Colon (tissue), 2 donors: Measurements from ENCODE around the gene FAM3B.
"Not testable (repeated sequence)": the region's sequence is repeated elsewhere in the genome, so short reads cannot be mapped to it uniquely, and the experiment has no call there.

Experiments
- FAIRE-seq: peaks from 2 replicates; lab custom pipeline; 2012; peaks lifted over from hg19 to GRCh38; lab: Jason Lieb, UNC
- donor health status: control.
- donor health status: control.

Gene FAM3B

GRCh38 chr21:41350436-41351155, 34.0 kb downstream of the FAM3B start:
- no peak for FAIRE-seq

- no peak for FAIRE-seq
Observed at GRCh38 chr21:41357546-41357945, 40.9 kb downstream of the FAM3B start.

GRCh38 chr21:41358193-41359166, 41.9 kb downstream of the FAM3B start:
- FAIRE-seq, result no peak

GRCh38 chr21:41359286-41359685, 42.7 kb downstream of the FAM3B start:
- no peak for FAIRE-seq

GRCh38 chr21:41359754-41360071, 43.1 kb downstream of the FAM3B start:
- not testable (repeated sequence) for FAIRE-seq

- FAIRE-seq, result no peak
Observed at GRCh38 chr21:41360072-41360821, 43.6 kb downstream of the FAM3B start.

GRCh38 chr21:41361053-41361785, 44.6 kb downstream of the FAM3B start:
- no peak for FAIRE-seq

- FAIRE-seq, result no peak
Observed at GRCh38 chr21:41361786-41362604, 45.4 kb downstream of the FAM3B start, which contains the start of gene MX2. Gene MX2 (plus strand): TSS chr21:41362027. CDS start chr21:41376907, 14,880 bp downstream.

GRCh38 chr21:41362605-41363369, 46.2 kb downstream of the FAM3B start:
- no peak for FAIRE-seq

GRCh38 chr21:41363370-41364270, 47.0 kb downstream of the FAM3B start:
- no peak for FAIRE-seq

GRCh38 chr21:41364308-41364707, 47.7 kb downstream of the FAM3B start:
- FAIRE-seq, result no peak

- FAIRE-seq, result no peak
Observed at GRCh38 chr21:41365377-41366107, 48.9 kb downstream of the FAM3B start.

- no peak for FAIRE-seq
Observed at GRCh38 chr21:41366522-41367151, 50.0 kb downstream of the FAM3B start.

- no peak for FAIRE-seq
Observed at GRCh38 chr21:41367301-41367944, 50.8 kb downstream of the FAM3B start.

GRCh38 chr21:41367945-41368734, 51.5 kb downstream of the FAM3B start:
- no peak for FAIRE-seq

GRCh38 chr21:41368735-41369104, 52.1 kb downstream of the FAM3B start:
- FAIRE-seq, result no peak
